ENCODE results near the gene TNFRSF19. TPM values are rescaled to one million over a fixed set of nuclear protein-coding genes. Genes with fewer than 3 reads are reported as not detected.

Gene TNFRSF19
- total and polyA plus RNA-seq, 2 of the 13 experiments (the other 11 are each of a cell fraction or from before 2014, with no cell fraction given) = 75.3 to 77.7 TPM

DNA sequence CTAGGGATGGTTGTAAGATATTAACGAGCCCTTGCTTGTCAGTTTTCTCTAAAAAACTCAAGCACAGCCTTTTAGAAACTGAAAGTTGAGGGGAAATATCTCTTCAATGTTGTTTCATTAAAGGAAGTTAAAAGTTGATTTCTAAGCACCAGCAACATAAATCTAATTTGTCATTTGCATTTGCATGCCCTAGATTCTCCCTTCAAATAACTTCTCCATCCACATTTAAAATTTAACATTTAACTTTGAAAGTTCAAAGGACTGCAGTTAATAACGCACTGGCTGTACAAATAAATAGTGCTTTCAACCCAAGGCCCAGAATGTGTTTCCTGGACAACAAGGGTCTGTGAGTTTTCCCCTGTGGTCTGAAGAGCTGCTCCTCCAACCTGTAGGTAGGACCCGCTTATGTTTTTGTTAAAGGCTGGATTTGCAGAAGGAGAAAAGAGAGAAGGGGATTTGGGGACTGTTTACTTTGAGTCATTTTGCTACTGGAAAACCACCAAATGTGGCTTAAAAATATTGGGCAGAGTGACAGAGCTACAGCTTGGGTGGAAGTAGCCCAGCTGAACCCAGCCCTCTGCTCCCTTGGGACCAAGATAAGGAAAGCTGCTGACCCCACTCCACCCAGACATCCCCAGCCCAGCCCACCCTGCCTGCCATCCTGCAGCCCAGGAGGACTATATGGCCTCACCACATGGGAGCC lies 39.8 kb downstream of the TNFRSF19 start (continued):
- TF ChIP-seq, protein P1, sequence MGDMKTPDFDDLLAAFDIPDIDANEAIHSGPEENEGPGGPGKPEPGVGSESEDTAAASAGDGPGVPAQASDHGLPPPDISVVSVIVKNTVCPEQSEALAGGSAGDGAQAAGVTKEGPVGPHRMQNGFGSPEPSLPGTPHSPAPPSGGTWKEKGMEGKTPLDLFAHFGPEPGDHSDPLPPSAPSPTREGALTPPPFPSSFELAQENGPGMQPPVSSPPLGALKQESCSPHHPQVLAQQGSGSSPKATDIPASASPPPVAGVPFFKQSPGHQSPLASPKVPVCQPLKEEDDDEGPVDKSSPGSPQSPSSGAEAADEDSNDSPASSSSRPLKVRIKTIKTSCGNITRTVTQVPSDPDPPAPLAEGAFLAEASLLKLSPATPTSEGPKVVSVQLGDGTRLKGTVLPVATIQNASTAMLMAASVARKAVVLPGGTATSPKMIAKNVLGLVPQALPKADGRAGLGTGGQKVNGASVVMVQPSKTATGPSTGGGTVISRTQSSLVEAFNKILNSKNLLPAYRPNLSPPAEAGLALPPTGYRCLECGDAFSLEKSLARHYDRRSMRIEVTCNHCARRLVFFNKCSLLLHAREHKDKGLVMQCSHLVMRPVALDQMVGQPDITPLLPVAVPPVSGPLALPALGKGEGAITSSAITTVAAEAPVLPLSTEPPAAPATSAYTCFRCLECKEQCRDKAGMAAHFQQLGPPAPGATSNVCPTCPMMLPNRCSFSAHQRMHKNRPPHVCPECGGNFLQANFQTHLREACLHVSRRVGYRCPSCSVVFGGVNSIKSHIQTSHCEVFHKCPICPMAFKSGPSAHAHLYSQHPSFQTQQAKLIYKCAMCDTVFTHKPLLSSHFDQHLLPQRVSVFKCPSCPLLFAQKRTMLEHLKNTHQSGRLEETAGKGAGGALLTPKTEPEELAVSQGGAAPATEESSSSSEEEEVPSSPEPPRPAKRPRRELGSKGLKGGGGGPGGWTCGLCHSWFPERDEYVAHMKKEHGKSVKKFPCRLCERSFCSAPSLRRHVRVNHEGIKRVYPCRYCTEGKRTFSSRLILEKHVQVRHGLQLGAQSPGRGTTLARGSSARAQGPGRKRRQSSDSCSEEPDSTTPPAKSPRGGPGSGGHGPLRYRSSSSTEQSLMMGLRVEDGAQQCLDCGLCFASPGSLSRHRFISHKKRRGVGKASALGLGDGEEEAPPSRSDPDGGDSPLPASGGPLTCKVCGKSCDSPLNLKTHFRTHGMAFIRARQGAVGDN (CRISPR knock-in tag; IDR thresholded peaks at IDR 0.05) = peak; percentile 47
- TF ChIP-seq KMT2B (CRISPR knock-in tag; IDR thresholded peaks at IDR 0.05) = 0 out of 2 replicates have a peak, but pooled peaks have one; percentile 23
- no peak for TF ChIP-seq ZFP37 (CRISPR knock-in tag; IDR thresholded peaks at IDR 0.05; ENCODE audit: borderline replicate concordance)
- TF ChIP-seq SOX6 (IDR thresholded peaks at IDR 0.05) = no peak
- peak; percentile 76 for TF ChIP-seq SOX6 (CRISPR knock-in tag; IDR thresholded peaks at IDR 0.05)
- no peak for TF ChIP-seq KLF15 (CRISPR knock-in tag; IDR thresholded peaks at IDR 0.05; ENCODE audit: borderline replicate concordance)
- TF ChIP-seq NFKBIZ (CRISPR knock-in tag; IDR thresholded peaks at IDR 0.05) = no peak
- TF ChIP-seq GATAD2A (CRISPR knock-in tag; IDR thresholded peaks at IDR 0.05) = peak; percentile 68
- no peak for TF ChIP-seq FOXP1 (IDR thresholded peaks at IDR 0.05)
- TF ChIP-seq FOXP1 (CRISPR knock-in tag; IDR thresholded peaks at IDR 0.05) = peak; percentile 83
- TF ChIP-seq HNF4G (IDR thresholded peaks at IDR 0.05; ENCODE audit: borderline replicate concordance, low read depth, low read length) = 0 out of 2 replicates have a peak, but pooled peaks have one; percentile 9
- TF ChIP-seq HNF4G (CRISPR knock-in tag; IDR thresholded peaks at IDR 0.05; ENCODE audit: borderline replicate concordance, low read depth) = no peak
- TF ChIP-seq NKX3-1 (CRISPR knock-in tag; IDR thresholded peaks at IDR 0.05) = no peak
- TF ChIP-seq STAG1 (CRISPR knock-in tag; IDR thresholded peaks at IDR 0.05) = 0 out of 2 replicates have a peak, but pooled peaks have one; percentile 5
- TF ChIP-seq EP300 (IDR thresholded peaks at IDR 0.05; ENCODE audit: low read depth in 2 of 2, low read length in 2 of 2) = peak in 1 of 2 experiments; percentile 63; a peak in 2 of 4 replicates
- TF ChIP-seq EP300 (CRISPR knock-in tag; IDR thresholded peaks at IDR 0.05; ENCODE audit: borderline replicate concordance) = no peak; the same call in 1 of the 2 replicates
- peak; percentile 58; the same call in 1 of the 2 replicates for TF ChIP-seq ELF3 (CRISPR knock-in tag; IDR thresholded peaks at IDR 0.05)
- no peak for TF ChIP-seq ZNF33B (CRISPR knock-in tag; IDR thresholded peaks at IDR 0.05)
- TF ChIP-seq ZNF709 (CRISPR knock-in tag; IDR thresholded peaks at IDR 0.05) = no peak
- peak; percentile 44; the same call in 1 of the 2 replicates for TF ChIP-seq RARA (CRISPR knock-in tag; IDR thresholded peaks at IDR 0.05)
- no peak for TF ChIP-seq HNRNPUL1 (IDR thresholded peaks at IDR 0.05; ENCODE audit: low read depth, low read length)
- peak; percentile 57; the same call in 1 of the 2 replicates for TF ChIP-seq HMG20A (CRISPR knock-in tag; IDR thresholded peaks at IDR 0.05; ENCODE audit: borderline replicate concordance)
- TF ChIP-seq, protein P2, sequence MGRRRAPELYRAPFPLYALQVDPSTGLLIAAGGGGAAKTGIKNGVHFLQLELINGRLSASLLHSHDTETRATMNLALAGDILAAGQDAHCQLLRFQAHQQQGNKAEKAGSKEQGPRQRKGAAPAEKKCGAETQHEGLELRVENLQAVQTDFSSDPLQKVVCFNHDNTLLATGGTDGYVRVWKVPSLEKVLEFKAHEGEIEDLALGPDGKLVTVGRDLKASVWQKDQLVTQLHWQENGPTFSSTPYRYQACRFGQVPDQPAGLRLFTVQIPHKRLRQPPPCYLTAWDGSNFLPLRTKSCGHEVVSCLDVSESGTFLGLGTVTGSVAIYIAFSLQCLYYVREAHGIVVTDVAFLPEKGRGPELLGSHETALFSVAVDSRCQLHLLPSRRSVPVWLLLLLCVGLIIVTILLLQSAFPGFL (CRISPR knock-in tag; IDR thresholded peaks at IDR 0.05) = no peak
- TF ChIP-seq, protein P3, sequence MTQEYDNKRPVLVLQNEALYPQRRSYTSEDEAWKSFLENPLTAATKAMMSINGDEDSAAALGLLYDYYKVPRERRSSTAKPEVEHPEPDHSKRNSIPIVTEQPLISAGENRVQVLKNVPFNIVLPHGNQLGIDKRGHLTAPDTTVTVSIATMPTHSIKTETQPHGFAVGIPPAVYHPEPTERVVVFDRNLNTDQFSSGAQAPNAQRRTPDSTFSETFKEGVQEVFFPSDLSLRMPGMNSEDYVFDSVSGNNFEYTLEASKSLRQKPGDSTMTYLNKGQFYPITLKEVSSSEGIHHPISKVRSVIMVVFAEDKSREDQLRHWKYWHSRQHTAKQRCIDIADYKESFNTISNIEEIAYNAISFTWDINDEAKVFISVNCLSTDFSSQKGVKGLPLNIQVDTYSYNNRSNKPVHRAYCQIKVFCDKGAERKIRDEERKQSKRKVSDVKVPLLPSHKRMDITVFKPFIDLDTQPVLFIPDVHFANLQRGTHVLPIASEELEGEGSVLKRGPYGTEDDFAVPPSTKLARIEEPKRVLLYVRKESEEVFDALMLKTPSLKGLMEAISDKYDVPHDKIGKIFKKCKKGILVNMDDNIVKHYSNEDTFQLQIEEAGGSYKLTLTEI (CRISPR knock-in tag; conservative IDR thresholded peaks at IDR 0.05) = no peak
- TF ChIP-seq ZNF350 (CRISPR knock-in tag; IDR thresholded peaks at IDR 0.05; ENCODE audit: borderline replicate concordance, low read depth) = no peak
